HG03159 (cell line): ENCODE measurements around the gene NPAS1.
"Not testable (repeated sequence)": the region's sequence is repeated elsewhere in the genome, so short reads cannot be mapped to it uniquely, and the experiment has no call there.

Experiments
- ATAC-seq: cut with Tn5 transposase; IDR thresholded peaks from one replicate; pipeline ENCODE4 v1.9.1; 2021; ENCODE audit warnings: mild to moderate bottlenecking, moderate library complexity; ENCODE audit not compliant: unreplicated experiment

NPAS1 gene

GRCh38 chr19:46988614-46989230 lies 30.9 kb upstream of the NPAS1 start:
- no peak for ATAC-seq

GRCh38 chr19:46990991-46991676 lies 28.5 kb upstream of the NPAS1 start:
- no peak for ATAC-seq

- no peak for ATAC-seq
These were observed 26.7 kb upstream of the NPAS1 start for GRCh38 chr19:46992699-46993535.

GRCh38 chr19:46993622-46994021 lies 26.0 kb upstream of the NPAS1 start:
- ATAC-seq: no peak

- no peak for ATAC-seq
These were observed 25.4 kb upstream of the NPAS1 start for GRCh38 chr19:46994141-46994686.

- no peak for ATAC-seq
These were observed 24.1 kb upstream of the NPAS1 start for GRCh38 chr19:46995492-46995891.

GRCh38 chr19:46998445-46999125 lies 21.1 kb upstream of the NPAS1 start:
- no peak for ATAC-seq

GRCh38 chr19:46999377-46999776 lies 20.3 kb upstream of the NPAS1 start:
- ATAC-seq: no peak

- ATAC-seq: no peak
These were observed 19.8 kb upstream of the NPAS1 start for GRCh38 chr19:46999878-47000277.

GRCh38 chr19:47000373-47000772 lies 19.3 kb upstream of the NPAS1 start:
- no peak for ATAC-seq

- no peak for ATAC-seq
These were observed 18.1 kb upstream of the NPAS1 start for GRCh38 chr19:47001584-47001983.

GRCh38 chr19:47002106-47002766 lies 17.4 kb upstream of the NPAS1 start:
- ATAC-seq: no peak

GRCh38 chr19:47002853-47003610 lies 16.6 kb upstream of the NPAS1 start:
- ATAC-seq: no peak

- no peak for ATAC-seq
These were observed 15.8 kb upstream of the NPAS1 start for GRCh38 chr19:47003611-47004465.

- ATAC-seq: no peak
These were observed 14.4 kb upstream of the NPAS1 start for GRCh38 chr19:47005164-47005641.

GRCh38 chr19:47005873-47006272 lies 13.8 kb upstream of the NPAS1 start:
- no peak for ATAC-seq

GRCh38 chr19:47006496-47006895 lies 13.1 kb upstream of the NPAS1 start:
- ATAC-seq: no peak

GRCh38 chr19:47010549-47010948 lies 9.1 kb upstream of the NPAS1 start:
- not testable (repeated sequence) for ATAC-seq

GRCh38 chr19:47012617-47013016 lies 7.0 kb upstream of the NPAS1 start:
- no peak for ATAC-seq
